DND-41 (cell line): ENCODE results near the gene PTPRO.
A peak's percentile ranks its signal among the peaks of the same experiment; 100 is the strongest.

Experiments used
- ATAC-seq: fragments of 200-7000 bp; cut with Tn5 transposase; 3 replicates; pipeline ENCODE4 v1.9.1; 2021; ENCODE audit warnings: low read depth; ENCODE audit not compliant: insufficient read depth
- DNase-seq: peaks from one replicate; pipeline ENCODE4 v3.0.0-alpha.2; 2020
- H2AFZ ChIP-seq: 2 replicates; pipeline ENCODE4 v1.6.0; 2012; ENCODE audit warnings: low read depth, low read length
- H3K27ac ChIP-seq: 2 replicates; pipeline ENCODE4 v1.5.1; 2012; ENCODE audit warnings: low read length, inconsistent platforms
- H3K27me3 ChIP-seq: fragments of 200-600 bp; sonication (generic); 2 replicates; pipeline ENCODE4 v1.6.0; 2012; ENCODE audit warnings: low read length, mild to moderate bottlenecking, inconsistent platforms; ENCODE audit not compliant: insufficient read depth, poor library complexity
- H3K36me3 ChIP-seq: 2 replicates; pipeline ENCODE4 v1.5.1; 2012; ENCODE audit warnings: low read length, inconsistent platforms; ENCODE audit not compliant: insufficient read depth
- H3K4me1 ChIP-seq: 2 replicates; pipeline ENCODE4 v1.5.1; 2012; ENCODE audit warnings: mild to moderate bottlenecking, low read length; ENCODE audit not compliant: insufficient read depth
- H3K4me2 ChIP-seq: 2 replicates; pipeline ENCODE4 v1.6.0; 2012; ENCODE audit warnings: mild to moderate bottlenecking, moderate library complexity, low read length, inconsistent platforms; ENCODE audit not compliant: insufficient read depth
- H3K4me3 ChIP-seq, 2 experiments: fragments of 200-600 bp in 1 of 2; shearing (Covaris generic) in 1 of 2; 2 replicates each; pipeline ENCODE4 v1.5.1; 2012 to 2016; ENCODE audit warnings: inconsistent platforms in 2 of 2, low read length in 2 of 2, mild to moderate bottlenecking in 2 of 2, low read depth in 1 of 2, moderate library complexity in 1 of 2
- H3K79me2 ChIP-seq: 2 replicates; pipeline ENCODE4 v1.6.0; 2012; ENCODE audit warnings: low read length, inconsistent platforms; ENCODE audit not compliant: insufficient read depth
- H3K9ac ChIP-seq: 2 replicates; pipeline ENCODE4 v1.6.0; 2012; ENCODE audit warnings: low read depth, mild to moderate bottlenecking, inconsistent platforms, low read length, moderate library complexity
- H3K9me3 ChIP-seq: 2 replicates; pipeline ENCODE4 v1.5.1; 2012; ENCODE audit warnings: low read length, moderate library complexity, mild to moderate bottlenecking, inconsistent platforms; ENCODE audit not compliant: insufficient read depth, severe bottlenecking
- H4K20me1 ChIP-seq: 2 replicates; pipeline ENCODE4 v1.6.0; 2012; ENCODE audit warnings: low read length; ENCODE audit not compliant: insufficient read depth
- EZH2 ChIP-seq: IDR thresholded peaks from 3 replicates; pipeline ENCODE4 v1.6.1; 2012; ENCODE audit warnings: borderline replicate concordance, low read depth, mild to moderate bottlenecking, moderate library complexity, low read length, inconsistent platforms; ENCODE audit not compliant: severe bottlenecking
- TF ChIP-seq, protein P1 (sequence below): IDR thresholded peaks from 2 replicates; pipeline ENCODE4 v1.5.1; 2012; ENCODE audit warnings: borderline replicate concordance, low read length, moderate library complexity, mild to moderate bottlenecking; ENCODE audit not compliant: poor library complexity, severe bottlenecking; ENCODE audit errors: extremely low read depth

The PTPRO gene

DNA sequence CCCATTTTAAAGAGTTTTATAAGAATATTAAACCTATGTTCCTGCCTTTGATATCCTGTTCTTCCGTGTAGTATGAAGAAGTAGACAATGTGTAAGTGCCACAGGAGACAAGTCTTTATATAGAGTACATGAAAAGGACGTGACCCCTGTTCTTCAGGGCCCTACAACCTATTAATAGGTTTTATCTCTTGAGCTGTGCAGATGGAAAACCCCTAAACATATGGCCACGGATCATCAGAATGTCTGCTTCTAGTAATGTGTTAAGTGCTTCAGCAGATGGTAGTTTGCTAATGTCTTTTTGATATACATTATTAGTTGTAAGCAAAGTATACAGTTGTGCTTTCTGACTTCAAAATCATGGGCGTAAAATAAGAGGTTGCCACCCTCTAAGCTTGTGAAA, 228.5 kb downstream of the PTPRO start:
- peaks cover 11% of the 10 kb centered on the region for H3K4me1 ChIP-seq
- H3K9ac ChIP-seq, result no peak overlapping the region
- no peaks in the 10 kb centered on the region for H3K79me2 ChIP-seq
- H4K20me1 ChIP-seq, result no peaks in the 10 kb centered on the region
- no peak overlapping the region for H3K27ac ChIP-seq
- no peak overlapping the region for H2AFZ ChIP-seq
- H3K9me3 ChIP-seq, result no peaks in the 10 kb centered on the region
- H3K4me3 ChIP-seq, result no peak overlapping the region
- TF ChIP-seq, protein P1, sequence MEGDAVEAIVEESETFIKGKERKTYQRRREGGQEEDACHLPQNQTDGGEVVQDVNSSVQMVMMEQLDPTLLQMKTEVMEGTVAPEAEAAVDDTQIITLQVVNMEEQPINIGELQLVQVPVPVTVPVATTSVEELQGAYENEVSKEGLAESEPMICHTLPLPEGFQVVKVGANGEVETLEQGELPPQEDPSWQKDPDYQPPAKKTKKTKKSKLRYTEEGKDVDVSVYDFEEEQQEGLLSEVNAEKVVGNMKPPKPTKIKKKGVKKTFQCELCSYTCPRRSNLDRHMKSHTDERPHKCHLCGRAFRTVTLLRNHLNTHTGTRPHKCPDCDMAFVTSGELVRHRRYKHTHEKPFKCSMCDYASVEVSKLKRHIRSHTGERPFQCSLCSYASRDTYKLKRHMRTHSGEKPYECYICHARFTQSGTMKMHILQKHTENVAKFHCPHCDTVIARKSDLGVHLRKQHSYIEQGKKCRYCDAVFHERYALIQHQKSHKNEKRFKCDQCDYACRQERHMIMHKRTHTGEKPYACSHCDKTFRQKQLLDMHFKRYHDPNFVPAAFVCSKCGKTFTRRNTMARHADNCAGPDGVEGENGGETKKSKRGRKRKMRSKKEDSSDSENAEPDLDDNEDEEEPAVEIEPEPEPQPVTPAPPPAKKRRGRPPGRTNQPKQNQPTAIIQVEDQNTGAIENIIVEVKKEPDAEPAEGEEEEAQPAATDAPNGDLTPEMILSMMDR, result no peak
- H3K27me3 ChIP-seq, result no peaks in the 10 kb centered on the region
- ATAC-seq (no peak), DNase-seq (no peak)
- no peak overlapping the region for H3K4me2 ChIP-seq
- H3K36me3 ChIP-seq, result no peaks in the 10 kb centered on the region

DNA sequence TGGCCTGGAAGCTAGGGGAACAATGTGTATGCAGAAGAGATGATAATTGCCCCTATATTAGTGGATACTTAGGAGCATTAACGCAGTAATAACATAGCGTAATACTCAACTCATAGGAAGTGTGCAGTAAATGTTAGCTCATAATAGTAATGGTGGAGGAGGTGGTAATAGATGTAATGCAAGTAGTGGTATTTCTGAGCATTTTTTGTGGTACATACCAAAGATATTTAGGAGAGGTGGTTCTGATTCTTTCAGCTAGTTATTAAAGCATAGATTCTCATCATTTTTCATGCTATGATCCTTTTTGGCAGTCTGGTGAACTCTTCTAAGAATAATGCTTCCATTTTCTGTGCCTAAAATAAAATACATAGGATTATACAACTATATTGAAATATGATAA, 233.1 kb downstream of the PTPRO start:
- H3K4me2 ChIP-seq, result no peak overlapping the region
- H3K9me3 ChIP-seq, result no peaks in the 10 kb centered on the region
- no peaks in the 10 kb centered on the region for H4K20me1 ChIP-seq
- no peak overlapping the region for H3K27ac ChIP-seq
- no peak overlapping the region for H3K9ac ChIP-seq
- peaks cover 19% of the 10 kb centered on the region for H3K4me1 ChIP-seq
- no peak overlapping the region for H3K4me3 ChIP-seq
- DNase-seq, result no peak
- TF ChIP-seq, protein P1, result no peak
- no peak for TF ChIP-seq EZH2
- H2AFZ ChIP-seq, result no peak overlapping the region
- peaks cover 2% of the 10 kb centered on the region; the same call in 1 of the 2 replicates for H3K79me2 ChIP-seq
- no peaks in the 10 kb centered on the region for H3K36me3 ChIP-seq
- no peaks in the 10 kb centered on the region for H3K27me3 ChIP-seq
- ATAC-seq, result no peak

DNA sequence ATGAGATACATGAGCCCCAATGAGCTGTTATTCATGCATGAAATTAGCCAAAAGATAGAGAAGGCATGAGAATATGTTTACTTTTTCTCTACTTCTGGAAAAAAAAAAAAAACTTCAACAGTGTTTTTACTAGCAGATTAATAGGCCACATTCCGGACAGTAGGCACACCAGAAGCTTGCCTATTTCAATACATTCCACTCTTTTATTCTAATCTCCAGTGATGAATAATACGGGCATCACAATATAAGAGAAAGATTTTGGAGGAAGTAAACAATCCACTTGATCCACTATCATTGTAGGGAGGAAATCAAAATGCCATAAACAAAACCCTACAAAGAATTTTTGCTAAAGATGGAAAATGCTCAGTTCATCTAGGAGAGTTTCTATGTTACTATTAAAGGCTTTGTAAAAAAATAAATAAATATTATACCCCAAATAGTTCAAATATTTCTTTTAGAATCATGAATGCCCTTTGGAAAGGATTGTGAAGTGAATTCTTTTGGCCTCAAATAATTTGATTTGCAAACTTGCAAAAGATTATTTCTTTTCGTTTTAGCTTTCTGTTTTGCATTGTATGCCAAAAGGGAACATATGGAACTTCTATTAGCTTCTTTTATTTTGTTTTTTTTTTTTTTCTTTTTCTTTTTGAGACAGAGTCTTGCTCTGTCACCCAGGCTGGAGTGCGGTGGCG, 234.2 kb downstream of the PTPRO start:
- ATAC-seq (no peak), DNase-seq (no peak)
- H3K4me1 ChIP-seq, result peaks cover 30% of the 10 kb centered on the region
- H3K27me3 ChIP-seq, result no peaks in the 10 kb centered on the region
- H3K4me2 ChIP-seq, result no peak overlapping the region
- H3K9me3 ChIP-seq, result no peaks in the 10 kb centered on the region
- H3K9ac ChIP-seq, result no peak overlapping the region
- no peak overlapping the region for H3K4me3 ChIP-seq
- peaks cover 5% of the 10 kb centered on the region; the same call in 1 of the 2 replicates for H3K79me2 ChIP-seq
- no peak overlapping the region for H2AFZ ChIP-seq
- no peak overlapping the region for H3K27ac ChIP-seq
- no peaks in the 10 kb centered on the region for H4K20me1 ChIP-seq
- no peak for TF ChIP-seq EZH2
- TF ChIP-seq, protein P1, result no peak
- H3K36me3 ChIP-seq, result no peaks in the 10 kb centered on the region

DNA sequence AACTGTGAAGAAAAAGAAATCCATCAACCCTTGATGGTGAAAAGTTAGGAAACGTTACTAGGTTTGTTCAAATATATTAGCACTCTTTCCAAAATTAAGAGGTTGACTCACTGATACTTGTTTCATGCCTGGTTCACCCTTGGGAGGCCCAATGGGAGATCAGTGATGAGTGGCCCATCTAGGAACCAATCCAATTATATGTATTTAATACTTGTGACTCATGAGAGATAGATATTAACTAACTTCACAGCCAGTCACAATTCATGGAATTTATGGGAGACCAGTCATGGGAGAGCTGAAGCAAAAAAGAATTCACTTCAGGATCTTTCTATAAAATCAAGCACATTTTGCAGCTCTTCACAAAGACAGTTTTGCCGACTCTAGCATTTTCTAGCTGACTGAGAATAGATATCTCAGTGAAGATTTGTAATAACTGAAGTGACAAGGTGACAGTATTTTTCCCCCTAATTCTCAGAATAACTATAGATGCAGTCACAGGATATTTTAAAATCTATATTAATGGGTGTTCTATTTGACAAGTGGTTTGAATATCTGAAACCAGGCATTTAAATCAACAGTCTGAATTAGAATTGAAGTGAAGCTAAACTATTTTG, 236.7 kb downstream of the PTPRO start:
- Histone ChIP-seq H3K36me3 (no peaks in the 10 kb centered on the region), H3K9ac (no peak overlapping the region; the same call in 1 of the 2 replicates), H2AFZ (peak overlapping the region; percentile 20), H4K20me1 (no peaks in the 10 kb centered on the region), H3K9me3 (no peaks in the 10 kb centered on the region), H3K79me2 (peaks cover 5% of the 10 kb centered on the region; the same call in 1 of the 2 replicates), H3K4me1 (peaks cover 55% of the 10 kb centered on the region), H3K27ac (peak overlapping the region; percentile 96), H3K4me2 (0 out of 2 replicates have a peak overlapping the region, but pooled peaks have one; percentile 54), H3K4me3 (no peak overlapping the region), H3K27me3 (no peaks in the 10 kb centered on the region)
- DNase-seq (no peak), ATAC-seq (no peak)
- TF ChIP-seq, protein P1, result no peak
- no peak for TF ChIP-seq EZH2
